Right lung (tissue), 10 donors: ENCODE measurements around the gene UQCRHL. TPM values are rescaled to one million over a fixed set of nuclear protein-coding genes. Genes with fewer than 3 reads are reported as not detected.
"Not testable (repeated sequence)": the region's sequence is repeated elsewhere in the genome, so short reads cannot be mapped to it uniquely, and the experiment has no call there.

Experiments
- DNase-seq, 2 donors: peaks; one replicate each; pipeline ENCODE4 v3.0.0-alpha.2; 2013
- long read RNA-seq, 8 donors: transcript quantifications; one replicate each; lab custom pipeline, GENCODE V29; 2026
- polyA plus RNA-seq, 5 donors: library from polyadenylated mRNA; unstranded; fragments of 120-200 nt; gene quantifications; one replicate each; pipeline versions ENCODE4 v1.2.1 to v1.2.3, GENCODE V29; 2013; ENCODE audit warnings: inconsistent platforms in 1 of 5, low replicate concordance in 1 of 5; ENCODE audit not compliant: insufficient read length in 5 of 5, insufficient read depth in 1 of 5

Gene UQCRHL
- 1 to 10 TPM; 1.8 to 2.9 (median 2.8) TPM for polyA plus RNA-seq
- long read RNA-seq, donor 1, transcript UQCRHL-201 (1 exons, 2,180 nt): major isoform, 19 of 19 reads
- long read RNA-seq, donor 1, partial matches to known transcripts: 0 of 19 reads
- long read RNA-seq, donor 1, other reads (novel, unspliced or antisense): 0 of 19 reads
- long read RNA-seq, donor 2, transcript UQCRHL-201 (1 exons, 2,180 nt): major isoform, 7 of 7 reads
- long read RNA-seq, donor 2, partial matches to known transcripts: 0 of 7 reads
- long read RNA-seq, donor 2, other reads (novel, unspliced or antisense): 0 of 7 reads
- long read RNA-seq, donor 3, transcript UQCRHL-201 (1 exons, 2,180 nt): major isoform, 11 of 11 reads
- long read RNA-seq, donor 3, partial matches to known transcripts: 0 of 11 reads
- long read RNA-seq, donor 3, other reads (novel, unspliced or antisense): 0 of 11 reads
- long read RNA-seq, donor 4, transcript UQCRHL-201 (1 exons, 2,180 nt): major isoform, 12 of 12 reads
- long read RNA-seq, donor 4, partial matches to known transcripts: 0 of 12 reads
- long read RNA-seq, donor 4, other reads (novel, unspliced or antisense): 0 of 12 reads
- long read RNA-seq, donor 5, transcript UQCRHL-201 (1 exons, 2,180 nt): major isoform, 15 of 15 reads
- long read RNA-seq, donor 5, partial matches to known transcripts: 0 of 15 reads
- long read RNA-seq, donor 5, other reads (novel, unspliced or antisense): 0 of 15 reads
- long read RNA-seq, donor 6, transcript UQCRHL-201 (1 exons, 2,180 nt): major isoform, 9 of 9 reads
- long read RNA-seq, donor 6, partial matches to known transcripts: 0 of 9 reads
- long read RNA-seq, donor 6, other reads (novel, unspliced or antisense): 0 of 9 reads
- long read RNA-seq, donor 7, partial matches to known transcripts: 0 of 4 reads
- long read RNA-seq, donor 7, other reads (novel, unspliced or antisense): 0 of 4 reads
- long read RNA-seq, donor 8, transcript UQCRHL-201 (1 exons, 2,180 nt): major isoform, 6 of 6 reads
- long read RNA-seq, donor 8, partial matches to known transcripts: 0 of 6 reads
- long read RNA-seq, donor 8, other reads (novel, unspliced or antisense): 0 of 6 reads

GRCh38 chr1:15807549-15807948, at the start of gene UQCRHL:
TSS of gene UQCRHL (minus strand) at chr1:15807649. CDS start at chr1:15807649, 0 bp downstream.
- not testable (repeated sequence) for DNase-seq

GRCh38 chr1:15856888-15857287, 49.4 kb upstream of the UQCRHL start:
- no peak for DNase-seq

GRCh38 chr1:15852828-15853302, 45.4 kb upstream of the UQCRHL start:
- no peak for DNase-seq

GRCh38 chr1:15852036-15852827, 44.8 kb upstream of the UQCRHL start:
- no peak for DNase-seq

- DNase-seq: no peak
Measured at GRCh38 chr1:15851210-15852035, 44.0 kb upstream of the UQCRHL start.

- DNase-seq: no peak
Measured at GRCh38 chr1:15850471-15851001, 43.1 kb upstream of the UQCRHL start.

GRCh38 chr1:15849775-15850324, 42.4 kb upstream of the UQCRHL start:
- DNase-seq: peak in 1 of 2 donors; percentile 81

- DNase-seq: peak; percentile 88 to 89
Measured at GRCh38 chr1:15848929-15849774, 41.7 kb upstream of the UQCRHL start.

GRCh38 chr1:15848143-15848928, 40.9 kb upstream of the UQCRHL start:
- no peak for DNase-seq

- DNase-seq: no peak
Measured at GRCh38 chr1:15847893-15848142, 40.4 kb upstream of the UQCRHL start.

- DNase-seq: peak; percentile 99
Measured at GRCh38 chr1:15847100-15847892, 39.8 kb upstream of the UQCRHL start, which contains the start of gene SPEN. TSS of gene SPEN (plus strand) at chr1:15847707. CDS start at chr1:15848068, 361 bp downstream.

- DNase-seq: not testable (repeated sequence)
Measured at GRCh38 chr1:15846056-15846455, 38.6 kb upstream of the UQCRHL start.

GRCh38 chr1:15843826-15844572, 36.5 kb upstream of the UQCRHL start:
- DNase-seq: no peak

- DNase-seq: no peak
Measured at GRCh38 chr1:15838721-15839120, 31.3 kb upstream of the UQCRHL start.

- no peak for DNase-seq
Measured at GRCh38 chr1:15837931-15838330, 30.5 kb upstream of the UQCRHL start.
